Measurements from ENCODE around the gene A1CF.
"Not testable (repeated sequence)": the region's sequence is repeated elsewhere in the genome, so short reads cannot be mapped to it uniquely, and the experiment has no call there.

A1CF gene, protein sequence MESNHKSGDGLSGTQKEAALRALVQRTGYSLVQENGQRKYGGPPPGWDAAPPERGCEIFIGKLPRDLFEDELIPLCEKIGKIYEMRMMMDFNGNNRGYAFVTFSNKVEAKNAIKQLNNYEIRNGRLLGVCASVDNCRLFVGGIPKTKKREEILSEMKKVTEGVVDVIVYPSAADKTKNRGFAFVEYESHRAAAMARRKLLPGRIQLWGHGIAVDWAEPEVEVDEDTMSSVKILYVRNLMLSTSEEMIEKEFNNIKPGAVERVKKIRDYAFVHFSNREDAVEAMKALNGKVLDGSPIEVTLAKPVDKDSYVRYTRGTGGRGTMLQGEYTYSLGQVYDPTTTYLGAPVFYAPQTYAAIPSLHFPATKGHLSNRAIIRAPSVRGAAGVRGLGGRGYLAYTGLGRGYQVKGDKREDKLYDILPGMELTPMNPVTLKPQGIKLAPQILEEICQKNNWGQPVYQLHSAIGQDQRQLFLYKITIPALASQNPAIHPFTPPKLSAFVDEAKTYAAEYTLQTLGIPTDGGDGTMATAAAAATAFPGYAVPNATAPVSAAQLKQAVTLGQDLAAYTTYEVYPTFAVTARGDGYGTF

DNA sequence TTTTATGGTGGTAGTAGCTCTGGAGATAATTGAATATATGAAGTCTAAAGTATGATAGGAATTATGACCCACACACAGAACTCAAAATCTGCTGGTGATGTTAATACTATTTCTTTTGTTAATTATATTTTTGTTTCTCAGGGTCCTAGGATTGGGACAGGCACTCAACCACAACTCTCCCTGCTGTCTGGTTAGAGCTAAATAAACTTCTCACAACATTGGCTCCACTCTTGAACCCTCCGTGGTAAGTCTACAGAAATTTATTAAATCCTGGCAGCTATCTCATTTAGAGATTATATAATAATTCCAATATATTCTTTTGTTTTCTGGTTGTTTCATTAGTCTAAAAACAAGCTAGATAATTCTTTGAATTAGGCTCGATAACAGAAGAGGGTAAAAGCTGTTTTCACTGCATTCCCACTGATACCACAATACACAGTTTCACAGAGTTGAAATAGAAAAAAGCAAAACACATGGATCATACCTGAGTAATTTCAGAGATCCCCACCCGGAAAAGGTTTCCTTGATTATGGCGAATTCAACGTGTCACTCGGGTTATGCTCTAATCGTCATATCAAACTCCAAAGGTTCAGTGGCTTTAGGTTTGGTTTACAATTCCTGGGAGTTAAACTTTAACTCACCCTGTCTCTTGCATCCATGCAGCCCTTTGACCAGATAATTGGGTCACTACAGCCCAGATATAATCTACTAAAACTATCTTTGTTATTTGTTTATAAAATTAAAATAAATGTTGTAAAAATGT is at the start of gene A1CF:
Gene A1CF (minus strand): TSS at position 531 of the 763 bp plus-strand sequence. CDS start 25,687 bp downstream, outside the sequence.
- DNase-seq, result no peak

DNA sequence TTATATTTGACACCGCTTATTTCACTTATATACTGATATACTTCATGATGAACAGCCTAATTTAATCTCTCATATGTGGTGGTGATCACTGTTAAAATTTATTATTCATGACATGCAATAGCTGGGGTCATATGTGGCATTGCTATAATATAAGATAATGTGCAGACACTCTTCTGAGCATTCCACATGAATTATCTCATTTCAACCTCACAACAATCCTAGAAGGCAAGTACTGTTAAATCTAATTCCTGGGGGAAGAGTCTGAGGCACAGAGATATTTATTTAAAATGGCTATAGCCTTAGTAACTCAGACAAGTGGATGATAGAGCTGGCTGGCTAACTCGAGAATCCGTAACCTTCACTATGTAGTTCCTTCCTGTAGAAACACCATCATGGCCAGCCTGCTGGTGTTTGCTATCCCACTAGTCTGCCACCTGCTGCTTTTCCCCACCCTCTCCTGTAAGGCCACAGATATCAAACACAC is 46.6 kb upstream of the A1CF start:
- DNase-seq, result no peak

DNA sequence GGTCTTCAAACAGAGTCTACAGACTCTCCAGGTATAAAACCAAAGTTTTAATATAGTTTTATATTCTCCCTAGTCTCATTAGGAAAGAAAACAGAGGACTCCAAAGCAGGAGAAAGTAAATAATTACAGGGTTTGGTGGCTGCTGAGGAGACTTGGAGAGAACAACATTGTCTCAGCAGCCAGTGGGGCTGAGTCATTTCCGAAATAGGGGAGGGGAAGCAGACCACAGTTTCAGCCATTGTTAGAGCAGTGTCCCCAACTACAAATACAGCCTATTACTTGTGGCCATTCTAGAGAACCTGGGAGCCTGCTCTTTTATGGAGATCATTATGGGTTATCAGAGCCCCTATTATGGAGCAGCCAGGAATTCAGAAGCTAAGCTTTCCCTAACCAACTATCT is 44.2 kb upstream of the A1CF start:
- DNase-seq, result no peak

DNA sequence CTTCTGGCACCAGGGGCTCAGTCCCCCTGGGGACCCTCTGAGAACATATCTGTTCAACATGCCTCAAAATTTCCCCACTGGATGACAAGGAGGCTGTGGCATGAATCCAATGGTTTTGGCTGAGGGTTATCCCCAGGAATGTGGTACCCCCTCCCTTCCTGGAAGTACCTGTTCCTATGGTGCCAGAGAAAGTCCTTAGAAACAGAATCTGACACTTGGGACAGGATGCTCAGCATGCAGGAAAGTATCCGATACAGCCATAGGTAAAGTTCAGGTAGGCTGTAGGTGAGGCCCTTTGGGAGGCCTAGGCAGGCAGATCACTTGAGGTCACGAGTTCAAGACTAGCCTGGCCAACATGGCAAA is 42.7 kb upstream of the A1CF start:
- no peak for DNase-seq

DNA sequence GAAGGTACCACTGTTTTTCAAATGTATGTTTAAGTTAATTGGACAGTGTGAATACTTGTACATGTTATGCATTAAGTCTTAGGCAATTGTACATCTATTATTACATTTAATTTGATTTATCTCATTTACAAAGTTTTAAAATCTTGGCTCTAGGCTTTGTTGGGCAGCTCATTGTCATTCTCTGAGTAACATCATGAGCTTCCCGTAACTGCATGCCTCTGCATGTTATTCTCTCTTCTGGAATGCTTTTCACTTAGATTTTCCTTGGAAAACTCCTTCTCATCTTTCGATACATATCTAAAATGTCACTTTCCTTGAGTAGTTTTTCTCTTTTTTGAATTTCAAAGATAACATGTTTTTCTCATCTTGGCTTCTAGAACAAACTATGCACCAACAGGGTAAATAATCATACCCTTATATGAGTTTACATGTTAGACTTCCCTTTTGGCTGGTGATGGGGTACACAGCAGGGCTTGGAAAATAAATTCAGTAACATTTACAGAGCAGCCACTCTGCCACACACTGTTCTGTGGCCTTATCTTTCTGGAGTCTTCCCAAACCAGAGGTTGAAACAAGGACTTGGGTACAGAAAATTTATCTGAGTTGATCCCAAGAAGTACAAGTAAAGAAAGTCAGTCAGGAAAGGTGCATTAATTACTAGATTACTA is 42.2 kb upstream of the A1CF start:
- no peak for DNase-seq

DNA sequence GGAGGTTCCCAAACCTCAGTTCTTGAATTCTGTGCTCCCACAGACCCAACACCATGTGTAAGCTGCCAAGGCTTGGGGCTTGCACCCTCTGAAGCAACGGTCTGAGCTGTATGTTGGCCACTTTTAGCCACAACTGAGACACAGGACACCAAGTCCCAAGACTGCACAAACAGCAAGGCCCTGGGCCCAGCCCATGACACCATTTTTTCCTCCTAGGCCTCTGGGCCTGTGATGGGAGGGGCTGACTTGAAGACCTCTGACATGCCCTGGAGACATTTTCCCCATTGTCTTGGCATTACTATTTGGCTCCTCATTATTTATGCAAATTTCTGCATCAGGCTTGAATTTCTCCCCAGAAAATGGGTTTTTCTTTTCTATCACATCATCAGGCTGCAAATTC is 38.0 kb upstream of the A1CF start:
- DNase-seq, result not testable (repeated sequence)

DNA sequence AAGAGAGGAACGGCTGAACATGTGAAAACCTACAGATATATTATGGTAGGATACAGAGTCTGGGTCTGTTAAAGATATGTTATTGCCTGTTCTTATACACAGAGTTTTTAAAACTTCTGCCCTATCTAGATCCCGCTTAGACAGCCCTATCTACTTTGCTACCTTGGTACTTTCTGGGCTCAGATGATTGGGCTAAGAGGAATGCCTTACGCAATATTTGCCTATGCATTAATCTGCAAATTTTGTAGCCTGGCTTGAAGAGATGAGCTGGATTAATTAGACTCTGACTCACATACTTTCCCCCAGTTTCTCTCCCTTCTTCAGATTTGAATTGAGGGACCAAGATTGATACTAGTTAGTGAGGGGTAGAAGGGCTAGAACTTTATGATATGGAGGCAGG is 33.6 kb upstream of the A1CF start:
- no peak for DNase-seq

DNA sequence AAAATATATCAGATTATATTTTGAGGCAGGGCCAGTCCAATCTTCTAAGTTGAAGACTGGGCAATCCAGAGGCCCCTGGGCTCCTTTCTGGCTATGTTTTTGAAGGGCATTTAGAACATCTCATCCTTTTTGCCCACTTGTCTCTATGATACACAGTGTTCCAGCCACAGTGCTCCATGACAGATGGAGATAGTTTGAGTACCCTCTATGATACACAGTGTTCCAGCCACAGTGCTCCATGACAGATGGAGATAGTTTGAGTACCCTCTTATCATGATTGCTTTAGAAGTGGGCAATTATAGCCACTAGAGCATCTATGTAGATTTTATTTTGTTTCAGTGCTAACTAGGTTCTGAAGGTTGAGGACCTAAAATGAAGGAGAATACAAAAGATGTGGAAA is 33.1 kb upstream of the A1CF start:
- DNase-seq, result no peak

DNA sequence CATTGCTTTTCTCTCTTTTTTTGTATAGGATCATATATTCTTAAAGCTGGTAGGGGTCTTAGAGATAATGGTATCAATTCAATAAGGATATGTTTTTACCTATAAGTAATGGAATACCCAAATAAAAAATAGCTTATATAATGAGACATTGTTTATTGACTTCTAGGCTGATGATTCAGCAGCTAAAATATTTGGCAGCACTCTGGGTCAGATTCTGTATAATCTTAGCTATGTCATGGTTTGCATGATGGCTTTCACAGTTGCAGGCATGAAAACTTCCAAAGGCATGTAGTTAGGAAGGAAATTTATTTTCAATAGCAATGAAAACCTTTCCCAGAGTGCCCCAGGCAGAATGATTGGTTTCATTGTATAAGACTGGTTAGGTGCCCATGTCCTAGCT is 32.1 kb upstream of the A1CF start:
- no peak for DNase-seq

DNA sequence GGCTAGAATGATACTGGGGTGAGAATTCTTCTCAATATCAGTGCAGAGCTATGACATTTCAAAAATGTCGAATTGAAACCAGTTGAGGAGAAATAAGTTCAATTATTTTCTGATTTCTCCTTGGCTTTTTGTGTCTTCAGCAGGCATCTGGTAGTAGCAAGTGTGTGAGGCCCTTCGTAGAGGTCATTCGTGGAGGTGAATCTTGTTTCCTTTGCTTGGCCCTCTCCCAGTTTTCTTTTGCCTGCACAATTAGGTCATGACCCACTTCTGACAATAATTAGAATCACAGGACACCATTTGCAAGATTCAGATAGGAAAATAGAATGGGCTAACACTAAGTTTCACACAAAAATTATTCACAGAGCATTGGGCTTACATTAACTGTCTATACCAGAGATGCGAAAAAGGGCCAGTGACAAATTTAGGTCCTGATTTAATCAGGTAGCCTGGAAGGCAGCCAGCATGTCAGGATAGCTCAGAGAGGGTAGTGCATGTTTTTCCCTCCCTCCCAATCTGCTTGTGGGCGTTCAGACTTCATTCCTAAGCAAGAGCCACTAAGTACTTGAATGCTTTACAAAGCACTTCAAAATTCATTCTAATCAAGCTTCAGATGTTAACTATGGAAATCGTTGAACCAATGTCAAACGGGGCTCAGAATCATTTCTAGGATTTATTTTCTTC is 24.0 kb upstream of the A1CF start:
- no peak for DNase-seq

DNA sequence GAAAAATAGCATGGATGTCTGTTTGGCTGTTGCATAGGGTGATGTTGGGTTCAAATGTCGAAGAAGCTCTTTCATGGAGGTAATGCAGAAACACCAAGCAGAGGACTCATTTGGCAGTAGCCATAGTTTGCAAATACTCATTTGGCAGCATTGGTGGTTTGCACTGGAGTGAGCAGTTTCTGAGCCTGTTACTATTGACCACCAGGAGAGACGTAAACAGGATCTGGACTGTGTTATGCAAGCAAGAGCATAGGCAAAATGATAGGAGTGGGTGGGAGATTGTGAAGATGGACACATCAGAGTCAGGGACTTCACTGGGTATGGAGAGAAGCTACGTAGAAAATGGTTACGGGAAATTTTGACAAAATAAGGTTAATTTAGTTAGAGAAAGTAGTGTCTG is 22.9 kb upstream of the A1CF start:
- no peak for DNase-seq

DNA sequence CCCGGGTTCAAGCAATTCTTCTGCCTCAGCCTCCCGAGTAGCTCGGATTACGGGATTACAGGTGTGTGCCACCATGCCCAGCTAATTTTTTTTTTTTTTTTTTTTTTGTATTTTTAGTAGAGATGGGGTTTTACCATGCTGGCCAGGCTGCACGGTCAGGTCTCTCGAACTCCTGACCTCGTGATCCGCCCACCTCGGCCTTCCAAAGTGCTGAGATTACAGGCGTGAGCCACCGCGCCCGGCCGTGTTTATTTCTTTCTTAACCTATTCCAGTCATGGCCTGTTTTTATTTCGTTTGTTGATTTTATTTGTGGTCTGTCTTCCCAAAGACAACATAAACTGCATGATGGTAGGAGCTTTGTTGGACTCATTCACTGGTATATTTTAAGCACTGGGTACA is 20.4 kb upstream of the A1CF start:
- not testable (repeated sequence) for DNase-seq

DNA sequence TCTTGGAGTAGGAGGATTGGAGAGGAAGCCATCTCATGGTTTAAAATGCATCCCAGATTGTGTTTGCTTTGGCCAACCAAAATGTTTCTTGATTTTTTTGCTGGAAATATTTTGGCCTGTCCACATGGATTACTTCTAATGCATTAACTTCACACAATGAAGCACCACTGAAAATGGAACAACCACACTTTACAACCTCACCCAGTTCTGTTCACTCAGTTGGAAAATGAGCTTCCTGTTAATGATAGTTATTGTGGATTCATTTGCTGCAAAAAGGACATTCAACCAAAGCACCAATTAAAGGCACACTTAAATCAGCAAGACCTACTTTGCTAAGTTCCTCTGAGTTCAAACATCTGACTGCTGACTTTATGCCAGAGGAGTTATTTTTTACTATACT is 11.3 kb upstream of the A1CF start:
- no peak for DNase-seq

DNA sequence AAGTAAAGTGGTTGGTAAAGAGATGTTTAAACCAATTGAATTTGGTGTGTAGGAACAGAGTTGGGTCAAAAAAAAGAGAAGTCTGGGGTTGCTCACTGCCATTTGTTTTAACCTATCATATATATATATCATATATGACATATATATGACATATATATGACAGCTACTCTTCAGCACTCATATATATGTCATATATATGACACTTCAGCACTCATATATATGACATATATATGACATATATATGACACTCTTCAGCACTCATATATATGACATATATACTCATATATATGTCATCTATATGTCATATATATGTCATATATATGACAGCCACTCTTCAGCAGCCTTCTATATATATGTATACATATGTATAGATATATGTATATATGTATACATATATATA is 8.9 kb upstream of the A1CF start:
- no peak for DNase-seq

DNA sequence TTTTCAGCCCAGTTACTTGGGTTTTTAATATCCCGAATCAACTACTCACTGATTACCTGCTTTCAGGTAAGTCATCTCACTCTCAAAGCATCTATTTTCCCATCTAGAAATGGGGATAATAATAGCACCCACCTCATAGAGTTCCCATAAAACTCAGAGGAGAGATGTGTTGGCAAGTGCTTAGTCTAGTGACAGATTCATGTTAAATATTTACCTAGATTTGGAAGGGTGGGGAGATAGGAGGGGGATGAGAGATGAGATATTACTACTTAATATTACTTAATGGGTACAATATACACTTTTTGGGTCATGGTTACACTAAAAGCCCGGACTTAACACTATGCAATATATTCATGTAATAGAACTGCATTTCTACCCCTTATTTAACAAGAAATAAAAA is 7.0 kb upstream of the A1CF start:
- no peak for DNase-seq

DNA sequence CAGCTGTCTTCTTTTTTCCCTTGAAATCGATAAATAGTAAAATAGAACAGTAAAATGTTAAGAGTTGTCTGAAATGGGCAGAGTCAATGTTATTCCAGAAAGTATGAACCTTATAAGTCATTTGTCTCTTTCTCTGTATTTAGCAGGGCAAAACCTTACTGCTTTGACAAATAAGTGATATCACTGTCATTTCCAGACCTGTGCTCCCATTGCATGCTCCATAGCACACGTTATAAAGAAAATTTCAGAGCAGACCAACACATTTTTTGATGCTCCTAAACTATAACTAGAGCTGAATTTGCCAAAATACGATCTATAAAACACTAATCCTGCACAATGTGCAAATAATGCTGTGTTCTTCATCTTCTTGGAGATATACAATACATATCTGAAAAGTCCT is 1.1 kb downstream of the A1CF start:
- no peak for DNase-seq

DNA sequence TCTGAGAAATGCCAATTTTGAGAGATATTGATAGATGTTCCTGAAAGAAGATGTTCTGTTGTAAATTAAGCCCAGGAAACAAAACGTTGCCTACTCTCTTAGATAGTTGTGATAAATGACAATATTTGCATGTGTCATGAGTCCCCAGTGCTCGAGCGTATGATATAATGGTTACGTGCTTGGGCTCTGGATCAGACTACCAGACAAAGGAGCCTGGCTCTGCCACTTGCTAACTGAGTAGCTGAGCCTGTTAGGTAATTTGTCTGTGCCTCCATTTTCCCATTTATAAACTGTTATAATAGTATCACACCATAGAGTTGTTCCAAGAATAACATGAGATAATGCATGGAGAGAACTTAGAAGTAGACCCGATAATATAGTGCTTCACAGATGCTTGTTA is 1.8 kb downstream of the A1CF start:
- no peak for DNase-seq

DNA sequence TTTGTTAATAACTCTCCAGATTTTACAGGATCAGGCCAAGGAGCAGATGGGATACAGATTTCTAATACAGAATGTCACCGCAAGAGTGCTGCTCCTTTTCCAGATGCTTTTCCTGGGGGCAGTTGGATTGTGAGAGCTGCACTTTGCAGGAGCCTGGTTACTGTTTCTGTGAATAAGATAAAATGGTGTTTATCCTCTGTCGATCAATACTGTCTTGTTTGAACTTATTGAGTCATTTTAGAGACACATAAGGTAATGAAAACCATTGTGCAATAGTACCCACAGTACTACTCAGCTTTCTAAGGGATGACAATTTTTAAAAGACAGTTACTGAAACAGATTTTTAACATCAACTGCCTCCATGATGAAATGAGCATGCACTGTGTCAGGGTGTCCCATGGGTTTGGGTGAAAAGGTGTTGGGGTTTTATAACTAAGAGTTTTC is 2.9 kb downstream of the A1CF start:
- DNase-seq, result no peak

DNA sequence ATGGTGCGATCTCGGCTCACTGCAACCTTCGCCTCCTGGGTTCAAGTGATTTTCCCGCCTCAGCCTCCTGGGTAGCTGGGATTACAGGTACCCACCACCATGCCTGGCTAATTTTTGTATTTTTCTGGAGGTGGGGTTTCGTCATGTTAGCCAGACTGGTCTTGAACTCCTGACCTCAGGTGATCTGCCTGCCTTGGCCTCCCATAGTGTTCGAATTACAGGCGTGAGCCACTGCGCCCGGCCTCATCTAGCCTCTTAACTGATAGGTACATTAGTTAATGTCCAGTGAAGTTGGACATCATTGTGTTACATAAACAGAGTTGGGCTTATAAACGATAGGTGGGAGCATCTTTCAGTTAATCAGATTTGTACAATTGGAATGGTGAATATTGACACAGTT is 4.4 kb downstream of the A1CF start:
- DNase-seq, result not testable (repeated sequence)

DNA sequence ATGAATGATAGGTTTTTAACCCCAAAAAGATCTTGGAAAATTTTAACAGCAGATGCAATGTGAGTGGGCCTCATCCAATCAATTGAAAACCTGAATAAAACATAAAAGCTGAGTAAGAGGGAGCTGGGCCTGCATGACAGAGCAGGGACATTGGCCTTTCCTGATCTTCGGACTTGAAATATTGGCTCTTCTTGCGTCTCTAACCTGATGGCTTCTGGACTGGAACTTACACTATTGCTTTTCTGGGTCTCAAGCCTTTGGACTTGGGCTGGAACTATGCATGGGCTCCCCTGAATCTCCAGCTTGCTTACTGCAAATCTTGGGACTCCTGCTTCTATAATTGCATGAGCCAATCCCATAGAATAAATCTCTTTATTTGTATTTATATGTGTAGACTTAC is 9.0 kb downstream of the A1CF start:
- DNase-seq, result no peak

DNA sequence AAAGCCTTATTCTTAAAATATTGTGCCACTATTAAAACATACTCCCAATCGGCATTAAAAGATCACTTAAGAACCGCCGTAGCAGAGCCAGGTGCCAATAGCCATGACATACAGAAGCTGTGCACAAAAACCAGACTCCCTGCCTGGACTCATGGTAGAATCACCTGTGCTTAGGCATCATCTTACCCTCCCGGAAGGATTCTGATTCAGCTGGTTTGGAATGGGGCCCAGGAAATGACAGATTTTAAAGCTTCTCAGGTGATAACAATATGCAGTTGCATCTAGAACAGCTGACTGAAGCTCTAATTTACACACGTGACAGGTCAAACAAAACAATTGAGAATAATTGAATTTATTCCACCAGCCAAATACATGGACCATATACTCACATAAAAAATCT is 10.7 kb downstream of the A1CF start:
- DNase-seq, result no peak

DNA sequence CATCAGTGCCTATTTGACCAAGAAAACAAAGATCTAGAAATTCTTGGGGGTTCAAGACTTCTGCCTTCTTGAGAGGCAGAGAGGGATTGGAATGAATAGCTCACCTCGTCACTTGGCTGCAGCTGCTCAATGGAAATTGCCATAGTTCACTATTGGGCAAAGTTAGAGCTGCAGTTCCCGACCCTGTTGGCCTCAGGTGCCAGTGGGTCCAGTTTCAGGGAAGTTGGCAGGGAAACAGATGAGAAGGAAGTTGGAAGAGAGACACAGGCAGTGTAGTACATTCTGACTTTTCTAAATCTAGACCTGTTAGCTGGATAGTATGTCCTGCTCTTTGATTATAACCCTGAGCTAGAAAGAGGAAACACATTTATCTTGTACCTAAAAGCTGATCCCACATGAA is 19.1 kb downstream of the A1CF start:
- DNase-seq, result no peak

DNA sequence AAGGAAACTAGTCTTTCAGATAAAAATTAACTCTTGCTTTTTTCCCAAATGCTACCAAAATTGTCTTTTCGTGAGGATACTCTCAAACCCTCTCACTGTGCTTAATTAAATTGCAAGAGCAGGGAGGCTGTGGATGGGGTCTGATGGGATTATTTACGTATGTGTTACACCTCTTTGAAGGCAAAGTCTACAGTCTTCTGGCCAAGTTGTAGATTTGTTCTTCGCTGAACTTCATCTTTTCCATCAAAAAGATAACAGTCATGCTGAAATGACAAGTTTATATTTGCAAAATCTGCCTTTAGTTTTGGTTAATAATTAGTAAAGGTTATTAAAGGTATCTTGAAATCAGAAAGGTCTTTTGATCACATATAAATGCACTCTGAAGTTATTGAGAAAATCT is 22.7 kb downstream of the A1CF start:
- no peak for DNase-seq

All from SW 1271 (cell line).